Adrenal gland (tissue), 5 donors: ENCODE data around the gene ATP8B3.
A peak's percentile ranks its signal among the peaks of the same experiment; 100 is the strongest.

Experiments
- POLR2A ChIP-seq, 2 donors: fragments of 450-650 bp; IDR thresholded peaks; one replicate each; pipeline ENCODE4 v1.6.1; 2017; ENCODE audit warnings: antibody characterized with exemption in 2 of 2, mild to moderate bottlenecking in 2 of 2, moderate library complexity in 1 of 2
- TF ChIP-seq, protein P1 (sequence below), 6 experiments: fragments of 450-650 bp in 4 of 6; fragments of 200-600 bp in 2 of 6; sonication (generic) in 1 of 6; IDR thresholded peaks; 1 replicate in 5 of 6; 2 replicates in 1 of 6; pipeline versions ENCODE4 v1.5.1 to v1.8.0; 2016 to 2021; ENCODE audit warnings: antibody characterized with exemption in 6 of 6, mild to moderate bottlenecking in 2 of 6, moderate library complexity in 1 of 6
- donor health status: DM: no; HTN: no; CAD: no.

DNA sequence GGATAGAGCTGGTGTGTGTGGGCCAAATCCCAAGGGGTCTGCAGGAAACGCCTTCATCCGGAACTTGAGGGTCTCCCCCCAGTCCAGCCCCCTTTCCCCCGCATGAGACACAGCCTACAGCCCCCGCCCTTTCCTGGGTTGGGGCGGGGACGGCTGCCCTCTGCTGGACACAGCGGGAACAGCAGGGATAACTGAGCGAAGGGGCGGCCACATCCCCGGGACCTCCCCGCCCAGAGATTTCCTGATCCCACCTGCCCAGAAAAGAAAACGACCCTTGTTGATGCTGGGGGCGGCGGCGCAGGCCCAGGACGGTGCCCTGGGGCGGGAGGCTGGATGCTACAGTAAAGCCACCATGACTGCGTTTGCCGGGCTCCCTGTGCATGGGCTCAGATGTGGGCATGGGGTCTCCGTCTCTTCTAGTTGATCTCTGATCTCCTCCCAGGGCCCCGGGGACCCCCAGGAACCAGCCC, 44.6 kb downstream of the ATP8B3 start:
- TF ChIP-seq, protein P1, sequence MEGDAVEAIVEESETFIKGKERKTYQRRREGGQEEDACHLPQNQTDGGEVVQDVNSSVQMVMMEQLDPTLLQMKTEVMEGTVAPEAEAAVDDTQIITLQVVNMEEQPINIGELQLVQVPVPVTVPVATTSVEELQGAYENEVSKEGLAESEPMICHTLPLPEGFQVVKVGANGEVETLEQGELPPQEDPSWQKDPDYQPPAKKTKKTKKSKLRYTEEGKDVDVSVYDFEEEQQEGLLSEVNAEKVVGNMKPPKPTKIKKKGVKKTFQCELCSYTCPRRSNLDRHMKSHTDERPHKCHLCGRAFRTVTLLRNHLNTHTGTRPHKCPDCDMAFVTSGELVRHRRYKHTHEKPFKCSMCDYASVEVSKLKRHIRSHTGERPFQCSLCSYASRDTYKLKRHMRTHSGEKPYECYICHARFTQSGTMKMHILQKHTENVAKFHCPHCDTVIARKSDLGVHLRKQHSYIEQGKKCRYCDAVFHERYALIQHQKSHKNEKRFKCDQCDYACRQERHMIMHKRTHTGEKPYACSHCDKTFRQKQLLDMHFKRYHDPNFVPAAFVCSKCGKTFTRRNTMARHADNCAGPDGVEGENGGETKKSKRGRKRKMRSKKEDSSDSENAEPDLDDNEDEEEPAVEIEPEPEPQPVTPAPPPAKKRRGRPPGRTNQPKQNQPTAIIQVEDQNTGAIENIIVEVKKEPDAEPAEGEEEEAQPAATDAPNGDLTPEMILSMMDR (IDR thresholded peaks at IDR 0.05) = peak; percentile 75 to 98 (median 90)
- no peak for TF ChIP-seq POLR2A (IDR thresholded peaks at IDR 0.05)
